ENCODE measurements around the gene ZSWIM5.
"Not testable (repeated sequence)": the region's sequence is repeated elsewhere in the genome, so short reads cannot be mapped to it uniquely, and the experiment has no call there.

ZSWIM5 gene

GRCh38 chr1:45016090-45016697 lies 190.2 kb downstream of the ZSWIM5 start:
- no peak for DNase-seq

DNA sequence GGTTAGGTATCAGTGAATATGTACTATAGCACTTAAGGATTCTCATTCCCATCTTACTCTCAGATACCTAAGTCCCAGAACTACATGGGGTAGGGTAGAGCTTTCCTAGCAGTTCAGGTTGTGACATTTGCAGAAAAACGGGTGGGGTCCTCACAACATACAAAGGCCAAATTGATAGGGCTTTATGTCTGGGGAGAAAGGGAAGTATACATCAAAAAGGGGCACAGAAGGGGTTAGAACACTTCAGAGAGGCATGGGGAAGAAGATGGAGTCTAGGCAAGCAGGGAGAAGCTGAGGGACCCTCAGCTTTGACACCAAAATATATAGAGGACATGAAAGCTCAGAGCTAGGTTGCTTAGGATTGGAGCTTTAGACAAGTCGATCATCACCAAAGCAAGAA lies 190.7 kb downstream of the ZSWIM5 start:
- no peak for DNase-seq

- DNase-seq: peak; percentile 76
Observed at GRCh38 chr1:45014321-45015028, 191.9 kb downstream of the ZSWIM5 start.

- no peak for DNase-seq
Observed at GRCh38 chr1:45013551-45014209, 192.7 kb downstream of the ZSWIM5 start.

DNA sequence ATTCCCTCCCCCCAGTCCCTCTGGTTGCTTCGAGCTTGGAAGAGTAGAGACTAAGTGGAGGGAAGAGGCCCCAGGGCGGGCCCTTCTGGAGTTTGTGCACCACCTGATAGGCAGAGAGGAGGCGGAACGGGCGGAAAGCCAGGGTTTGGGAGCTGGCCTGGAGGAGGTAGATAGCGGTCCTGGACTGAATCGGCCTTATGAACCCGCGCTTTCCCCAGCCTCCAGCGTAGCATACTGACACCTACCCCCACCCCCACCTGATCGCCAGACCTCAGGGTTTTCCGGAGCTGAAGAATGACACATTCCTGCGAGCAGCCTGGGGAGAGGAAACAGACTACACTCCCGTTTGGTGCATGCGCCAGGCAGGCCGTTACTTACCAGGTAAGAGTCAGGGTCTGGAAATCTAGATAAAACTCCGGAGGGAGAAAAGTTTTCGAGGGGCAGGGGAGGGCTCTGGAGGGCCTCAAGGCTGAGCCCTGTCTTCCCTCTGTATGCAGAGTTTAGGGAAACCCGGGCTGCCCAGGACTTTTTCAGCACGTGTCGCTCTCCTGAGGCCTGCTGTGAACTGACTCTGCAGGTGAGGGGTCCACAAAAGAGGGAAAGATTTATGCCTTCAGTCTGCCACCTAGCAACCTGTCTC lies 193.6 kb downstream of the ZSWIM5 start:
- DNase-seq: no peak

GRCh38 chr1:45011837-45012638 lies 194.4 kb downstream of the ZSWIM5 start, which contains the start of gene UROD:
Gene UROD (plus strand): TSS chr1:45012254. CDS start chr1:45012266, 12 bp downstream.
- peak; percentile 88 for DNase-seq

DNA sequence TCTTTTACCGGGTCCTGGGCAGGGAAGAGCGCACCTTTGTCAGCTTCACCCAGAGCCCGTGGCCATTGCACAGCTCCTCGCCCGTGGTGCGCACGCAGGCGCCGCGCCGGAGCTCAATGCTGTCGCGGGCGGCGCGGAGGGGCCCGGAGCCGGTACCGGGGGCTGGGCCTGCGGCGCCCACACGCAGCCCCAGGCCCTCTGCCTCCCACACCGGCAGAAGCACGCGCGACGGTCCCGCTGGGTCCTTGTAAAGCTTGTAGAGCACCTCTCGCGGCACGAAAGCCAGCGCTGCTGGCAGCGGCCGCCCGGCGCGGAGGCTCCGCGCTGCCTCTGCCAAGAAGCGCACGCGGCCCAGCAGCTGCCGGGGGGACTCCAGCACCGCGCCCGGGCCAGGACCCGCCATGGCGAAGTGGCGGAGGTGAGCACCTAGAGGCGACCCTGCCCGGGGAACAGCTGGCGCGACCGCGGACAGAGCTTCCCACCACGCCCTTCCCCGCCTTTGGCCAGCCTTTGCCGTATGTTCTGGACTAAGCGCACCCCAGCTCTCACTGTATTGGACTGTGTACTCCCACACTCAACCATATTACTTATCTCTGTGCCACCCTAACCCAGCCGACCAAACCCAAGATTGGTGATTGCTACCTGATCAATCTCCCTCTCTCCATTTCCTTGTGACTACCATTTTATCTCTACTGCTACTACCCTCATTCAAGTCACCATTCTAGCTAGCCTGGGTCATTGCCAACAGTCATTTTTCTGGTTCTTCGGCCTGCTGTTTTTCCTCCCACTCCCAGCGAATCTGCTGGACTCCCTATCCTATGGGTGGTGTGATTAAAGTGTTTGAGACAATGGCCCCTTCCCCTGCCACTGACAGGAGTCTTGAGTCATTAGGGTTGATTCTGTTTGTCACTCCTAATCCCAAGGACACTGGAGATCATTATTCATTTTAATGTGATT lies 195.3 kb downstream of the ZSWIM5 start, which contains the start of gene HECTD3:
TSS of gene HECTD3 (minus strand) at position 470 of the 957 bp plus-strand sequence. CDS start at position 403, 67 bp downstream.
- peak; percentile 77 for DNase-seq

DNA sequence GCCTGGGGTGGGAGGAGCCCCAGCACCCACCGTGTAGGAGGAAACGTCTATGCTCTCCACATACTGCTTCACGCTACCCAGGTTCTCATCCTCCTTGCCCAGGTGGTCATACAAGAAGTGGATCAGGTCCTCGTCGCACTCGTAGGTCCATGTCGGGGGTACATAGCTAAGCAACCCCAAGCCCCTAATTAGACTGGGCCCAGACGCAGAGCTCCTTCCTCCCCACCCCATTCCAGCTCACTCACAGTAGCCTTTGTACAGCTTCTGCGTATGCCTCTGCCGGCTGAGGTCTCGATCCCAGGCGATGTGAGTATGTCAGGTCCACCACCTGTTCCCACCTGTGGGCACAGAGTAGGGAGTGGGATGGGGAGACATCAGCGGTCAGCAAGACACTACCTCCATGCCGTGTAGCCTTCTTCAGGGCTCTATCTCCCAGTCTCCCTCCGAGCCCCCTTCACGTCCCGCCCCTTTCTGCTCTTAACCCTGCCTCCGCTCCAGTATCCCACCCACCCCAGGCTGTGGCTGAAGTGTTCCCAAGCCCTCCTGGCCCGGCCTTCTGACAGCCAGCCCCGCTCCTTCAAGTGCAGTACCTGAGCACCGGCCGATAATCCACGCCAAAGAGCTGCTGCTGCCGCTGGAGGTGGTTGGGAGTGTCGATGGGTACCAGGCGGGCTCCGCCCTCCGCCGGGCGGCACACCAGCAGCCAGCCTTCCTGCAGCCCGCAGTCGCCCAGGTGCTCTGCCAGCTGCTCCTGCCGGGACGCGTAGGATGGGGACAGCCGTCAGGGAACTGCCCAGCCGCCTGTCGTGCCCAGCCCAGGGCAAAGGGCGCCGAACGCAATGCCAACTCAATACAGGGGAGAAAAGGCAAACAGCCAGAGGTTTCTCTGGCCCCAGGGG lies 196.2 kb downstream of the ZSWIM5 start:
- DNase-seq: no peak

DNA sequence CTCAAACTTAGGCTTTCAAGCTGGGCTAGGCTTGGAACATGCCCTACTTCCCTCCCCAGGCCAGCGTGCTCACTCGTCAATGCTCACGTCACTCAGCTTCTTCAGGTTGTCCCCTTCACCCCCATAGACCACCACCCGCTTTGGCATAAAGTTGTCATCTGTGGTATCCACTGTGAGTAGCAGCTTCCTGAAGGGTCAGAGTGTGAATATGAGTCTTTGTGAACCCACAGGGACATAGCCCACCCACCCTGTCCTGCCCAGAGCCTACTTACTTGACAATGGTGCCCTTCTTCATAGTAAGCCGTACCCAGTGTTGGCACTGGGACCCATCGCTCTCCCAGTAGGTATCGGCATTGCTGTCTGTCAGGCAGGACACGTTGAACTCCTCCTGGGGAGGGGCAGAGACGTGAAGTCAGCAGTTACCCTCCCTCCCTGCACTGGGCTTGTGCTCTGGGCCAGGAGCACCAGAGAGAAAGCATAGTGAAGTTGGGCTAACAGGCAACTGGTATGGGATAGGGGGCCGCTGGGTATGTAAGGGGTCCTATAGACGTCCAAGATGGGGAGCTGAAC lies 197.0 kb downstream of the ZSWIM5 start:
- DNase-seq: no peak

GRCh38 chr1:45008516-45008915 lies 197.9 kb downstream of the ZSWIM5 start:
- DNase-seq: no peak

- DNase-seq: no peak
Observed at GRCh38 chr1:45008076-45008475, 198.3 kb downstream of the ZSWIM5 start.

GRCh38 chr1:45007311-45007710 lies 199.1 kb downstream of the ZSWIM5 start:
- no peak for DNase-seq

DNA sequence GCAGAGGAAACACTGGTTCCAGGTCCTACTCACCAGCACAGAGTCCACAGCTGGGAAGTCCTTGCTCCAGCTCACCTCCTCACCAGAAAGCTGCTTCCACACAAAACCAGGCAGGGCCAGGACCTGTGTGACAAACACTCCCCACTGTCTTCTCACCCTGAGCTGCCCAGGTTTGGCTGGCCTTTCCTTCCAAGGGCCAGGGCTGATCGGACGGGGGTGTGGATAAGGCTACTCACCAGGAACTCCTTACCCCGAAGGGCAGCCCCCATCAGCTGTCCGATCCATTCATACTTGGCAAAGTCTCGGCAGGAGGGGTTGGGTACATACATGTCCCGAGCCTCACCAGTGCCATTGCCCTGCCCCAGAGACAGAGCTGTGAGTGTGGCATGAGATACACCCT lies 200.6 kb downstream of the ZSWIM5 start:
- DNase-seq: no peak

DNA sequence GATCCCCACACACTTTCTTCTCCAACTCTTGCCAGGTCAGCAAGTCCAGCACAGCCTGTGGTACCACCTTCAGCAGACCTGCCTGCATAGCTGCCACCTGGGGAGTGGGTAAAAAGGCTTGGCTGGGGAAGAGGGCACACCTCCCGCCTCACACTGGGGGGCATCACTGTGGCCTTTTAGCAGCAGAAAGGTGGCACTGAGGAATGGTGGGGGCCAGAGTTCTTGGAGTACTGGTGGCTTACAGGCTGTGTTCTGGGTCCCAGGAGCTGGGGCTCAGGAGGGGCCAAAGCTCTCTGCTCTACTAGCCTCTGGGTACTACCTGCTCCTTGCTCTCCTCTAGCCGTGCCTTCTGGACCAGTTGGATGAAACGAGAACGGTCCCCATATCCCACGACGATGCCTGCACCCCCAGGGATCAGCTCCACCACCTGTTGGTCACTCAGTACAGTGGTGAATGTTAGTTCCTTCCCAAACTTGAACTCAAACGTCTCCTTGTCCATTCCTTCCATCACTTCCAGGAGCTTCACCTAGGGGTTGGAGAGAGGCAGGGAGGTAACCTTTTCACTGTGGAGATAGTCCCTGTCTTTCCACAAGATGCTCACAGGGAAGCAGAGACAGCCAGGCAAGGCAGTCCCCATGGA lies 202.0 kb downstream of the ZSWIM5 start:
- DNase-seq: no peak

DNA sequence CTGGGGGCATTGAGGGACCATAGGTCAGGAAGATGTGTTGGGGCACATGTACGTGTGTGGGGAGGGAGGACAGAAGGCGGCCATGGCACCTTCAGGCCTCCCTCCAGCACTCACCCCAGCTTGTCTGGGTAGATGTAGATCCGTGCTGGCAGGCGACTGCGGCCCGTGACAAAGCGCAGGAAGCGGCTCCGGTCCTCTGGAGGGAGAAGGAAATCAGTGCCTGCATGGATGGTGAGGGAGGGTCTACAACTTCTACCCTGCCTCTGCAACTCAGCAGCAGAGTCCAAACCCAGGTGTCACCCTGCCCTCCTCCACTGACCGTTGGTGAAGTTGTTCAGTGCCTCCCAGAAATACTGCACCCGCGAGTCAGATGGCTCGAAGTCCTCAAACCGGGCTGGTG lies 202.7 kb downstream of the ZSWIM5 start:
- no peak for DNase-seq

DNA sequence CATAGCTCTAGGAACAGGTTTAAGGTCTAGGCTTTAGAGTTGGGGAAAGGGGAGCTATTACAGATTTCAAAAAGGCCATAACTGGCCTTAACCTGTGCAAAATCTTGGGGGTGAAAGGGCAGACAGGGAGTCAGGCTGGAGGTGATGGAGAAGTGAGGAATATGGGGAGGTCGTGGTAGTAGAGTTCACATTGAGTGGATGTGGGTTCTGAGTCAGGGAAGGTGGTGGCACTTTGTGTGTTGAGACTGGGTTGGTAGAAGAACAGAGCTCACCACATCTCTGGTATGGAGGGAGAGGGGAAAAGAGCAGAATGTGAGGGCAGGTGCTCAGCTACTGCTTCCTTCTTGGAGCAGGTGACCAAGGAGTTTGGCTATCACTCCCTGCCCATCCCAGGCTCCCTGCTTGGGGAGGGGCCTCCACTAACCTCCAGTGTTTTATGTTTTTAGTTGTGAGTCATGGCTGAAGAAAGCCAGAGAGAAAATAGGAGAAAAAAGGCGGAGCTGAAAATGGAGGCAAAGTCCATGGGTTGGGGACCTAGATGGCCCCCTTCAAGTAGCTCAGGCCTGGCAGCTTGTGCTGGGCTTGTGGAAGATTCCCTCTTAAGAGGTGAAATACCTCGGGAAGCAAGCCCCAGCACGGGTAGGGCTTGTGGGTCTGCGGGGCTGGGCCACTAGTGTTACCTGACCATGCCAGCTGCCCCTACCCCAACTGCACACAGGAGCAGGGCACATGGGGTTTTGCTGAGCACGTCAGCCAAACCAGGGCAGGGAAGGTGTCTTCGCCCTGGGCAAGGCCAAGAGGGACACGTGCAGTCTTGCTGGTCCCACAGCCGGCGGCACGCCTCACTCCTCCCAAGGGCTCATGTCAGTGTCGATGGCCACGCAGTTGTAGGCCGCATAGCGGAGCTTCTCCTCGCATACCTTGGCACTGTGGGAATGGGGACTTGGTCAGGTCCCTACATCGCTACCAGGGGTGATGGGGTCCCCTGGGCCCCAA lies 203.5 kb downstream of the ZSWIM5 start:
- no peak for DNase-seq

GRCh38 chr1:45001576-45001975 lies 204.8 kb downstream of the ZSWIM5 start:
- not testable (repeated sequence) for DNase-seq

DNA sequence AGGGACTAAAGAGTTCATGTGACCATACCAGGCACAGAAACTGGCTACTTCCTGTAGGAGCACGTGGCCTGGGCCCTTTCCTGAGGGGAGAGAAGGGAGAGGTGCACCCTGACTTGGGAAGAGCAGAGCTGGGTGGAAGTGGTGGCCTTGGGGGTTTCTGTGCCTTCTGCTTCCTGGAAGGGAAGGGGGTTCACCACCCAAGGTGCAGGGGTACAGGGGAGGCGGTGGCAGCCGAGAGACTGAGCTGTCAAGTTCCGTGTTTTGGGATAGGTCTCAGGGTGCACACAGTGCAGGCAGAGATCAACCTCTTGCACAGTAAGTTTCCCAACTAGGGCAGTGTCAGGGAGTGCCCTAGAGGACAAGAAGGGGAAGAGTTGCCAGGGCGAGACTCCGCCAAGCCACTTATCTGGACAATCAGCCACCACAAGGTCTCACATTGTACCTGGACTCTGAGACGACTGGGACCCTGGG lies 205.4 kb downstream of the ZSWIM5 start:
- DNase-seq: no peak
